Measurements from ENCODE around the gene CA10. TPM values are rescaled to one million over a fixed set of nuclear protein-coding genes. Genes with fewer than 3 reads are reported as not detected.

The CA10 gene
- total RNA-seq, 1 donor: not detected

- Histone ChIP-seq H3K9me3 (ENCODE audit: low read depth, low read length) (no peaks in the 10 kb centered on the region), H3K36me3 (ENCODE audit: insufficient read depth, low read length) (no peaks in the 10 kb centered on the region), H3K79me2 (ENCODE audit: insufficient read depth, low read length) (no peaks in the 10 kb centered on the region), H3K4me1 (ENCODE audit: insufficient read depth, low read length) (no peaks in the 10 kb centered on the region), H3K4me2 (ENCODE audit: insufficient read depth, low read length) (no peak overlapping the region), H3K4me3 (ENCODE audit: insufficient read depth, low read length) (no peak overlapping the region), H3K27ac (ENCODE audit: low read depth, low read length) (no peak overlapping the region), H4K20me1 (ENCODE audit: insufficient read depth, low read length) (no peaks in the 10 kb centered on the region), H2AFZ (ENCODE audit: low read length) (no peak overlapping the region), H3K27me3 (ENCODE audit: insufficient read depth, low read length) (no peaks in the 10 kb centered on the region)
- DNase-seq (ENCODE audit: insufficient read length, low spot score, missing footprints): no peak
- TF ChIP-seq CTCF (IDR thresholded peaks at IDR 0.05; ENCODE audit: extremely low read depth, low read depth, low read length): no peak
These were observed 529.3 kb downstream of the CA10 start for GRCh38 chr17:51629232-51629631.

- TF ChIP-seq CTCF (IDR thresholded peaks at IDR 0.05; ENCODE audit: extremely low read depth, low read depth, low read length): no peak
- no peaks in the 10 kb centered on the region for H3K79me2 ChIP-seq (ENCODE audit: insufficient read depth, low read length)
- H3K9me3 ChIP-seq (ENCODE audit: low read depth, low read length): no peaks in the 10 kb centered on the region
- no peak overlapping the region for H3K4me2 ChIP-seq (ENCODE audit: insufficient read depth, low read length)
- H4K20me1 ChIP-seq (ENCODE audit: insufficient read depth, low read length): no peaks in the 10 kb centered on the region
- H3K27me3 ChIP-seq (ENCODE audit: insufficient read depth, low read length): no peaks in the 10 kb centered on the region
- no peak for DNase-seq (ENCODE audit: insufficient read length, low spot score, missing footprints)
- no peak overlapping the region for H3K4me3 ChIP-seq (ENCODE audit: insufficient read depth, low read length)
- no peak overlapping the region for H3K27ac ChIP-seq (ENCODE audit: low read depth, low read length)
- H2AFZ ChIP-seq (ENCODE audit: low read length): no peak overlapping the region
- no peaks in the 10 kb centered on the region for H3K36me3 ChIP-seq (ENCODE audit: insufficient read depth, low read length)
- H3K4me1 ChIP-seq (ENCODE audit: insufficient read depth, low read length): no peaks in the 10 kb centered on the region
These were observed 530.7 kb downstream of the CA10 start for GRCh38 chr17:51627779-51628178.

- DNase-seq (ENCODE audit: insufficient read length, low spot score, missing footprints): no peak
- Histone ChIP-seq H3K9me3 (ENCODE audit: low read depth, low read length) (peaks cover 3% of the 10 kb centered on the region), H3K36me3 (ENCODE audit: insufficient read depth, low read length) (no peaks in the 10 kb centered on the region), H3K79me2 (ENCODE audit: insufficient read depth, low read length) (no peaks in the 10 kb centered on the region), H3K4me3 (ENCODE audit: insufficient read depth, low read length) (no peak overlapping the region), H3K27ac (ENCODE audit: low read depth, low read length) (no peak overlapping the region), H3K4me1 (ENCODE audit: insufficient read depth, low read length) (no peaks in the 10 kb centered on the region), H3K4me2 (ENCODE audit: insufficient read depth, low read length) (no peak overlapping the region), H4K20me1 (ENCODE audit: insufficient read depth, low read length) (no peaks in the 10 kb centered on the region), H2AFZ (ENCODE audit: low read length) (no peak overlapping the region), H3K27me3 (ENCODE audit: insufficient read depth, low read length) (no peaks in the 10 kb centered on the region)
- no peak for TF ChIP-seq CTCF (IDR thresholded peaks at IDR 0.05; ENCODE audit: extremely low read depth, low read depth, low read length)
These were observed 540.0 kb downstream of the CA10 start for GRCh38 chr17:51618476-51618875.

- no peak overlapping the region for H3K27ac ChIP-seq (ENCODE audit: low read depth, low read length)
- no peaks in the 10 kb centered on the region for H3K4me1 ChIP-seq (ENCODE audit: insufficient read depth, low read length)
- H3K36me3 ChIP-seq (ENCODE audit: insufficient read depth, low read length): no peaks in the 10 kb centered on the region
- no peak for DNase-seq (ENCODE audit: insufficient read length, low spot score, missing footprints)
- H2AFZ ChIP-seq (ENCODE audit: low read length): no peak overlapping the region
- H3K9me3 ChIP-seq (ENCODE audit: low read depth, low read length): peaks cover 3% of the 10 kb centered on the region
- no peaks in the 10 kb centered on the region for H4K20me1 ChIP-seq (ENCODE audit: insufficient read depth, low read length)
- H3K79me2 ChIP-seq (ENCODE audit: insufficient read depth, low read length): no peaks in the 10 kb centered on the region
- no peaks in the 10 kb centered on the region for H3K27me3 ChIP-seq (ENCODE audit: insufficient read depth, low read length)
- H3K4me2 ChIP-seq (ENCODE audit: insufficient read depth, low read length): no peak overlapping the region
- no peak for TF ChIP-seq CTCF (IDR thresholded peaks at IDR 0.05; ENCODE audit: extremely low read depth, low read depth, low read length)
- no peak overlapping the region for H3K4me3 ChIP-seq (ENCODE audit: insufficient read depth, low read length)
These were observed 540.5 kb downstream of the CA10 start for GRCh38 chr17:51617986-51618385.
